Lung microvascular endothelial cell (primary cell): ENCODE measurements around the gene IP6K3. TPM values are rescaled to one million over a fixed set of nuclear protein-coding genes. Genes with fewer than 3 reads are reported as not detected.

Source experiments
- DNase-seq, 2 donors: peaks; one replicate each; pipeline versions ENCODE4 v3.0.0 to v3.0.0-alpha.2; 2010; ENCODE audit warnings: low read depth in 2 of 2
- total RNA-seq: library from RNA; depleted of rRNA; stranded (reverse); fragments of >200 nt; gene quantifications from 2 replicates; pipeline ENCODE4 v1.2.1, GENCODE V29; 2014

Gene IP6K3, protein sequence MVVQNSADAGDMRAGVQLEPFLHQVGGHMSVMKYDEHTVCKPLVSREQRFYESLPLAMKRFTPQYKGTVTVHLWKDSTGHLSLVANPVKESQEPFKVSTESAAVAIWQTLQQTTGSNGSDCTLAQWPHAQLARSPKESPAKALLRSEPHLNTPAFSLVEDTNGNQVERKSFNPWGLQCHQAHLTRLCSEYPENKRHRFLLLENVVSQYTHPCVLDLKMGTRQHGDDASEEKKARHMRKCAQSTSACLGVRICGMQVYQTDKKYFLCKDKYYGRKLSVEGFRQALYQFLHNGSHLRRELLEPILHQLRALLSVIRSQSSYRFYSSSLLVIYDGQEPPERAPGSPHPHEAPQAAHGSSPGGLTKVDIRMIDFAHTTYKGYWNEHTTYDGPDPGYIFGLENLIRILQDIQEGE
- total RNA-seq = not detected in 2 replicates

DNA sequence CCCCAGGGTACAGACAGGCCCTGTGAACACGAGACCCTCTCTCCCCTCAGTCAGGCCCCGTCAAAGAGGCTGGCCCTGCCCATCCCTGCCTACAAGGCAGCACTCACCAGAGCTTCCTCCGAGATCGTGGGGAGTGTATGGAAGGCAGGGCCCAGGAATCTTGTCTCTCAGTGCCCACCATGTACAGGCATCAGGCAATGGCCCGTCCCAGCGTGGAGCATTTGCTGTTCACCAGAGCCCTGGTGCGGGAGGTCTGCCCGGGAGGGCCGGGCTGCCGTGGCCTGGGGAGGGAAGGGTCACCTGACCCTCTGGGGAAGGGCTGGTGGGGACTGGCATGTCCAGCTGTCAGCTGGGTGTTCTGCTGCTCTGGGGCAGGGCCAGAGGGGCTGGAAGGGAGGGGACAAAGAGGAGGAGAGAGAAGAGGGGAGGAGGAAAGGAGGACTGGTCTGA lies at the start of gene IP6K3:
TSS of gene IP6K3 (minus strand) at position 255 of the 450 bp plus-strand sequence. CDS start 11,429 bp downstream, outside the sequence.
- DNase-seq = no peak

DNA sequence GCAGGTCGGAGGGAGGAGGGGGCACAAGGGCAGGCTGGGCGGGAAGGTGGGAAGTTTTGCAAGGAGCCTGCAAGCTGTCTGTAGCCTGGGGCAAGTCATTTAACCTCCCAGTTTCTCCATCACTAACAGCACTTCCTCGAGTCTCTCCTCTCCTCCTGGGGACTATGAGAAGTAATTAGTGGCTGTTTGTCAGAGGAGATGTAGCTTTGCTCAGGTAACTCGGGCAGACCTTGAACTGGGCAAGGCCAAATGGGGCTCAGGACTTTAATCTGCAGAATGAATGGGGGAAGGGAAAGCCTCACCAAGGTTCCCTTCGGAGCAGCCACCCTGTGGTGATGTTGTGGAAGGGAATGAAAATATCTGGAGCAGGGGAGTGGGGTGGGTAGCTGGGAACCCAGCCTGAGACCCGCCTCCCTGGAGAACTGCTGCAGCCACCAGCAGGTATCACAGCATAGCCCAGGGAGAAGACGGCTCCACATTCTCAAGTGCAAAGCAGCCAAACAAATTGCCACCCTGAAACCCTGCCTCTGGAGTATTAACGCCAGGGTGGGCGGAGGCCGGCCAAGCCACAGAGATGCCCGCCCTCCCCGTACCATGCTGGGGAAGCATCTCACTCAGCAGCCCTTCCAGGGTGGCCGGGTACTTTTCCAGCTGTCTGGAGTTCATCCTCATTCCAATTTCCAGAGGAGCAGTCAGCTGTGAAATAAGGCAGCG lies 48.4 kb upstream of the IP6K3 start:
- no peak for DNase-seq

GRCh38 chr6:33792981-33793380 lies 46.3 kb upstream of the IP6K3 start:
- DNase-seq = no peak

GRCh38 chr6:33791620-33792019 lies 44.9 kb upstream of the IP6K3 start:
- DNase-seq = no peak

DNA sequence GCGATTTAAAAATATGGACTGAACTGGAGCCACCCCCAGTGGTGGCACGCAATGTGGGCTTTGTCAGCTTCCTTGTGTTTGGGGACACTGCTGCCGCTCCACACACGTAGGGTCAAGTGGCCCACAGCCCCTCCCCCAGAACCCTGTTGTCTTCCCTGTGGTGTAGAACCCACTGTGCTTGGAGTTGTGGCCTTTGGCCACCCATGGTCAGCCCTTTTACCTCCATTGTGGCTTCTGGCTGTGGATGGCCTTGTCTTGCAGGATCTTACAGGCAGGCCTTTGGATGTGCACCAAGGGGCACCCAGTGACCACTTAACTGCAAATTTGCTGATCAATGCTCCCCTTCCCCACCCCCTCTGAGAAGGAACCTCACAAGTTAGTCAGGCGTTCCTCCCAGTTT lies 44.2 kb upstream of the IP6K3 start:
- DNase-seq = no peak

- DNase-seq = no peak
Measured at GRCh38 chr6:33790379-33790778, 43.7 kb upstream of the IP6K3 start.

- DNase-seq = no peak
Measured at GRCh38 chr6:33789550-33789895, 42.8 kb upstream of the IP6K3 start.

DNA sequence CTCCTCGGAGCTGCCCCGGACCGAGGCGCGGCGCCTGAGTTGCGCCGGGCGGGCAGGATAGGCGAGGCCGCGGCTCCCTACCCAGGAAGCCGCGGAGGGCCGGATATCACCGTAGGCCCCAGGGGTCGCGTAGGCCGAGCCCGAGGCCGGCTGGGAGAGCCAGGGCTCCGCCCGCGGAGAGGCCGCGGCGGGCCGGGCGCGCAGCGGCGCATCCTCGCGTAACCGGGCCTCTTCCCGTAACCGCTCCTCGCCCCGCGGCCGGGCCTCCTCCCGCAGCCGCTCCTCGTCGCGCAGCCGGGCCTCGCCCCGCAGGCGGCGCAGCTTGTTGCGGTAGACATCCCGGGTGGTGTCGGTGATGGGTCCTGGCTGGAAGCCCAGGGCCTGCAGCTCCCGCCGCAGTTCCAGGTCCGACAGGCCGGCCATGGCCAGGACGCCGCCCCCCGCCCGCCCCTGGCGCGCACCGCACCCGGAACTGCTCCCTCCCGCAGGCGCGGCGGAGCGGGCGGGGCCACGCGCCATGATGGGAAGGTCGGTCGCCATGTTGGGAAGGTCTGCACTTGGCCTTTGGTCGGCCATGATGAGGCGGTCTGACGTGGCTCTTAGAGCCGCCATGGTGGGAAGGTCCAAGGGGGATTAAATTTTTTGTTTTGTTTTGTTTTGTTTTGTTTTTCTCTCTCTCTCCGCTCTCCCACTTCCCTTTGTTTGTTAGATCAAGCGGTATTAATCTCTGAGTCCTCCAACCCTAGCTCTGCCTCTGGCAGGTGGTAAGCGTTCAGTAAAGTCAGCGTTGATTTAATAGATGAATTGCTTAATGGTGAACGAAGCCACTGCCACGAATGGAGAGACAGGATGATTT lies 42.2 kb upstream of the IP6K3 start, which contains the start of gene LEMD2:
TSS of gene LEMD2 (minus strand) at position 437 of the 856 bp plus-strand sequence. CDS start at position 423, 14 bp downstream.
- peak; percentile 95 to 96 for DNase-seq

GRCh38 chr6:33787954-33788693 lies 41.4 kb upstream of the IP6K3 start:
- DNase-seq = peak; percentile 79 to 90

DNA sequence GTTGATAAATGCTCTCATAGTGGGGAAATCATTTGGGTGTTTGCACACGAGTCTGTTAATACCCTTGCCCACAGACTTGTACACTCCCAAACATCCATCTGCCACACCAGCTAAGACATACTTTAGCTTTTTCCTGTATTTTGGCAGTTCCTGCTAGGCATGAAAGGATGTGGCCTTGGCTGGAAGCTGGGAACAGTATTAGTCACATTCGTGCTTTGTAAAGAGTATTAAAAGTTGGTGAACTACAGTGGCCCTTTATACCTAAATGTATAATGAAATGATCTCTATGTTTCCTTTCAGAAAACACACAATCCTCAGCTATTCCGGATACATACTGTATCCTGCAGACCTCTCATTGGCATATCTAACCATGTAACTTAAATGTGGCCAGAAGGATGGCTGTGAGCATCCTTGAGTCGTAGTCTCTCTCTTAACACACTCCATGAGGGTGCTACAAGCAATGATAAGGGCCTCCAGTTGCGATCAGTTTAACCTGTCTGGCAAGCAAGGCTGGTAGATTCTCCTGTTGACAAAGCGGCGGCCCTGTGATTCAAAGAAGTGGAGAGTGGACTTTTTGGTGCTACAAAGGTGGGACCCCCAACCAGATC lies 40.7 kb upstream of the IP6K3 start:
- DNase-seq = peak; percentile 32 to 74

GRCh38 chr6:33786736-33787135 lies 40.0 kb upstream of the IP6K3 start:
- DNase-seq = no peak

- DNase-seq = peak in 1 of 2 donors; percentile 86
Measured at GRCh38 chr6:33785778-33786177, 39.1 kb upstream of the IP6K3 start.

DNA sequence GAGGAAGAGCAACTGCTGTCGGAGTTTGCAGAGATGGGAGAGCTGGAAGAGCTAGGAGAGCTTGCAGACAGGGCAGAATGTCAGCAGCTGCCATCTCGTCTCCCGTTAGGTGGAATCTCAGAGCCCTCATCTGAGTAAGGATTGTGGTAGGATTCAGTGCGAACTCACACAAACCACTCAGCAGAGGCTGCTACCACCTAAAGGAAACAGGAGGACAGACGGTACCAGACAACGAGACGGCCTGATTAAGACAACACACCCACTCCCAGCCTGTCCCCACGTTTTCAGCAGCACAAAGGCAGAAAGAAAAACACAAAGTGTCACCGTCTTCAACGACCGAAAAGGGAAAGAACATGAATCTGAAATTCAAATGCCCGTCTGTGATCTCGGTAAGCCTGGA lies 38.1 kb upstream of the IP6K3 start:
- no peak for DNase-seq

DNA sequence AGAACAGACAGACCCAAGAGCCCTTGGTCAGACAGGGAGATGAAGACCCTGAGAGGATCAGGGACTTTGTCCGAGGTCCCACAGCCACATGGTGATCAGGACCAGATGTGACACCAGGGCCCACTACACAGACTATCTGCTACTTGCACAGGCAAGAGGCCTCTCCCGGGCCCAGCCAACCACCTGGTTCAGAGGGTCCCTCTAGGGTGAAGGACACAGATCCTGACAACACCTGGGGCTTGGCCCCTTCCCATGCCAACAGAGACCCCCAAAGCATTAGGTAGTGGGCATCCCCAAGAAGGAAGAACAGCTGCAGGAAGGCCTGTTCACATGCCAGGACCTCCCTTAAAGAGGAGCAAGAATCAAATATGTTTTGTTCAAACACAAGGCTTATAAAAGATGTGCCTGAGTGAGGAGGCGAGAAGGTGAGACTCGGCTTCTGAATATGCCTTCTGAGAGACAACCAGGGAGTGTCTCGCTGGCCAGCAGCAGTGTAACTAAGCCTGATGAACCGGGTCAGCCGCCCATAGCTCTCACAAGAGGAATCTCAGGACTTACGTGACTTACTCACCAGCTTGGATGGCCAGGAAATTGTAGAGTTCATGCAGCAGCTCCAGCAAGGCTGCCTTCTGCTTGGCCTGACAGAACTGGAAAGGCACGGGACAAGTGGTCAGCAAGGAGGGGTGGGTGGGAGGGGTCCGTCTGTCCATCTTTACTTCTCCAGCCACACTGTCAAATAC lies 37.2 kb upstream of the IP6K3 start:
- peak in 1 of 2 donors; percentile 62 for DNase-seq

GRCh38 chr6:33782561-33782960 lies 35.9 kb upstream of the IP6K3 start:
- no peak for DNase-seq

DNA sequence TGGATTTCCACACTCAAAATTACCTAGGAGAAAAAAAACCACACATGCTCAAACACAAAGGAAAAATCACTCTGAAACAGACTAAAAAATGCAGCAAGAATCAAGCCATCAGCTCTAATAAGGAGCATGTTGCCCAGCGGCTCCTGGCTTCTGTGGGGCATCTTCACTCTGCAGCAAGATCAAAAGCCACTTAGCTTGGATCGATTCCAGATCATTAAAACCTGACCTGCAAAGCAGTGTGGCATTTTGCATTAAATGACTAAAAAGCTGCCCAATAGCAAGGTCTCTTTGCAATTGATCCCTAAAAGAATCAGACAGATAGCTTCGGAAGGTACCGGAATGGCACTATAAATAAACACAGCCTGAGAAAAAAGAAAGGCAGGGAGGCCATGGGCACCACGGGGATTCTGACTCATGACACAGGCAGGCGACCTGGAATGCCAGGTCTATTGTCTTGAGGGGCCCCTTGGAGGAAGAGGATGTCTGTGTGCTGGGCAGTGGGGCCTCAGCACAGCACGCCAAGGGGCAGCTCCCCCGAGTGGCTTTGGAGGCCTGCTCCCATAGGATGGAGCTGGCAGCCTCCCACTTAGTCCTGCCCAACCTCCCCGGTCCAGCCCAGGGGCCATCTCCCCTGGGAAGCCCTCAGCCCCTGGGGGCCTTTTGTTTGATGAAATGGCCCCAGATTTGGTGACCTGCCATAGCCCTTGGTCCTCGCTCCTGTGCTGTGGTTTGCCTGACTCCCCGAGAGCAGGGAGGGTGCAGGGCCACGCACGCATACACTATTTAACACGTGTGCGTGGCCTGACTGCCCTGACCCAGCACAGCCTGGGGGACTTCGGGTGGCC lies 34.6 kb upstream of the IP6K3 start:
- DNase-seq = peak in 1 of 2 donors; percentile 91

DNA sequence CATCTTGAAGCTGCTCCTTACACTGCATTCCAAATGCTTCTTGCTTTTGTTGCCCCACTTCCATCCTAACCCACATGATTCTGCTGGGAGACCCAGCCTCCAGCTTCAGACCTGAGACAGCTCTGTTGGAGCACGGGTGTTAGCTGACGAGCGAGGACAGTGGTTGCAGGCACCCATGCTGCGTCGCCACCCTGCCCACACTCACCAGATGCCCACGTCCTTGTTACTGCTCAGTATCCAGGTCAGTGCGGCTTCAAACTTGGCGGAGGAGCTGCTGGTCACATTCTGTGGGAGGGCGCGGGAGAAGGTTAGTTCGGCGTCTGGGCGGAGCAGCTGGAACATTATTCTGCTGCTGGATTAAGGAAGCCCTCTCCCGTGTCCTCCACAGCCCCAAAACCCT lies 33.2 kb upstream of the IP6K3 start:
- no peak for DNase-seq

GRCh38 chr6:33779290-33779689 lies 32.6 kb upstream of the IP6K3 start:
- DNase-seq = no peak
